Stimulated activated CD8-positive, alpha-beta memory T cell treated with anti-CD3 and anti-CD28 coated beads, Interleukin-15, amount 100 ng/mL, for 1 hour (primary cell): ENCODE data around the gene PTPRE.

Experiments
- DNase-seq: peaks from one replicate; pipeline ENCODE4 v3.0.0-alpha.2; 2020; ENCODE audit warnings: low read depth

Gene PTPRE

GRCh38 chr10:127952918-127953317 lies 46.0 kb downstream of the PTPRE start:
- no peak for DNase-seq

- no peak for DNase-seq
These were observed 47.0 kb downstream of the PTPRE start for GRCh38 chr10:127953876-127954275.

DNA sequence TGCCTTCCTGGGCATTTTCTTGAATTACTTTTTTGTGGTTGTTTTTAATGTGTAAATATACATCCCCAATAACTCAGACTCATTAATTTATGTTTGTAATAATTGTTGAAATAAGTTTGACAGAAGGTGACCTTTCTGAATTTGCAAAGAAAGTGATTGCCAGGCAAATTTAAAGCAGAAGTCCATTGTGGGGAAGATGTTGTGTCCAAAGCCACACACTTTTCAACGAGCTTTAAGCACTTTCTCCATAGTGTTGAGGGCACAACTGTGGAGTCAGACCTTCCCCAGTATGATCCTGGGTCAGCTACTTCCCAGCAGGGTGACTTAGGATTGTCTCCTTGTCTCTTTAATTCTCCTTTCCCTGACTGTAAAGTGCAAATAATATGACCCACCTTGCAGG lies 52.5 kb downstream of the PTPRE start:
- DNase-seq, result no peak

DNA sequence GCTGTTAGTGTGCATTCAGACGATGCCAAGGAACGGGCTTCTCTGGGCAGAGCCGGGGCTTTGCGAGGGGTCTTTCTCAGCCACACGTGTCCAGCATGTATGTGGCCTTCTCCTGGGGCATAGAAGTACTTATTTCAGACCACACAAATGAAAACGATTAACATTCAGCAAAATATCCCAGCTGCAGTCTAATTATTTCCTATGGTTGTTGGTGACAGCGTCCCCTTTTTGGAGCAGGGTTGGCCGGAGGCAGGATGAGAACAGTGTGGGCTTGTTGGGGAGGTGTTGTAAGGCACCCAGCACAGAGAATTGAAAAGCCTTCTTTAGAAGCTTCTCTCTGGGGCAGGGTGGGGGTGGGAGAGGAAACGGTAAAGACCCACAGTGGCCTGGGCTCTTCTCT lies 54.2 kb downstream of the PTPRE start:
- no peak for DNase-seq

- no peak for DNase-seq
These were observed 55.3 kb downstream of the PTPRE start for GRCh38 chr10:127962205-127962604.

DNA sequence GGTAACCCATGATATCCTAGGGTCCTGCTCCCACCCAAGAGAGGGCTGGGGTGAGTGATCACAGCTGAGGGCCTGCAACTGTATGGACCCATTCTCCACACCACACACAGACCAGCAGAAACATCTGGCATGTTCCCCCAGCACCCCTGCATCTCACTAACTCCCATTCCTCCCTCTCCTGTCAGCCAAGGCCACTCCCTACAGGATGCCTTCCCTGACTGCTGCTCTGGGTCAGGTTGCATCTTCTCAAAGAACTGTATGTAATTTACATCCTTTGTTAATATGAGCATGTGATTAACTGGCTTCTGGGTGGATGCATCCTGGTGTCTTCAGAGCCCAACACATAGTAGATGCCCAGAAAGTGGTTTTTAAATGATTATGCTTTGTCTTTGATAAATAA lies 56.2 kb downstream of the PTPRE start:
- no peak for DNase-seq

DNA sequence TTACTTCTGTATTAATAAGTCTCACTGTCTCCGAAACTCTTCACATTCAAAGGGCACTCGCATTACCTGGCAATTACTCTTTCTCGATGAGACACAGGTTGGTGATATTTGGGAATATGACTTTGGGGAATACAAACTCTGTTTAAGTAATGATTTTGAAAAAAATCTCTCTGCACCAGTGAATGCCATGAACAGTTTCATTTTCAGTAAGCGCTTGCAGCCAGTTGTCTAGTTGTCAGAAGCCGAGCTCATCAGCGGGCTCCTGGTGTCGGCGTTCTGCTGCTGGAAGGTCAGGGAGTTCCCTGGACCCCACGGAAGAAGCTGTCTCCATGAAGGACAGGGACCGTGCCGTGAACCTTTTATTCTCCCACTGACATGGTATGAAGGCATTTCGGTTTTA lies 57.7 kb downstream of the PTPRE start:
- no peak for DNase-seq

GRCh38 chr10:127966875-127967274 lies 60.0 kb downstream of the PTPRE start:
- no peak for DNase-seq

- no peak for DNase-seq
These were observed 61.1 kb downstream of the PTPRE start for GRCh38 chr10:127968027-127968441.

DNA sequence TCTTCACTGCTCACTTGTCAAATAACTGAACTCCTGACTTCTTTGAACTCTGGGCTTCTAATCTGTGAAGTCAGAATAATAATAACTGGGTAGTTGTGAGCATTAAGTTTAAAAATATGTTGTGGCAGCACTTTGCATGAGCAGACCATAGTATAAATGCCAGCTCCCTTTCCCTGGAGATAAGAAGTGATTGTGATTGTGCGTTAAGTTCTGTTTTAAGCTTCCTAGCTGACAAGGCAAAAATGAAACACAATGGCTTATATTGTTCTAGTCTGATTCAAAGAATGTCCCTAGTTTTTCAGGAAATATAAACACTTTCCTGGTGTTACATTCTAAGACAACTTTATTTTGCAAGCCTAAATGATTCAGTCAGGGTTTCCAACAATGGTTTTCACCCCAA lies 61.8 kb downstream of the PTPRE start:
- no peak for DNase-seq

DNA sequence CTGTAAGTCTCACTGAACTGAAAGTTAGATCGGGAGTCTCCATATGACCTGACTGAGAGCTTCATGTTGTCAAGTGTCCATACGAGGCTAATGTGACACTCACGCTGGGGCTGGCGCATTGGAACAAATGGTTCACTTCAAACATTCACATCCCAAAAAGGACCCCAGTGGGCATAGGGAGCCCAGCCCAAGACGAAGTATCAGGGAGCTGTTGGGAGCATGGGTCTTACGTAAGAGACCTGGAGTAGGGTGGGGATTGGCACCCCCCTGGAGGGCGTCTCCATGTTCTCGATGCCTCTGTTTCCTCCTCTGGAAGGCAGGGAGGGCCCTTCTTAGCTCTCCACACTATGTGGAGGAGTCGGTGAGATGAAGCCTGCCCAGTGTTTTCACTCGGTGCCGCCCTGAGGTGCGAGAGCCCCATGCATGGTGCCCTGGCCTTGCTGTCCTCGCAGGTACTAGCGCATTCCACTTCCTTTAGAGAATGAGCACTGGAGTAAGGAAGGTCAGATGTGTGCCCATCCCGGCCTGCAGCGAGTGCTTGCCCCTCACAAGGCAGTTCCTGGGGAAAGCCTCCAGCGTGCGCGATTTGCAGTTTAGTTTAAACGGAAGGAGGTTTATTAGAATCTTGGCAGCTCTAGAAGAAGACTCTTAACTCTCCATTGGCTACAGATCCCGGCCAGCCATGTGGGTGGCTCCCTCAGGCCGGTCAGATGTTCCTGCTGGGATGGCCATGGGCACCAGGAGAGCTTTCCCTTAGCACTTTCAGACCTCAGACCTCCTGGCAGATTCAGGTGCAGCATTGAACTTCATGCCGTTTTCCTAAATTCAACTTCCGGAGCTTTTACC lies 64.4 kb downstream of the PTPRE start:
- no peak for DNase-seq

- no peak for DNase-seq
These were observed 65.2 kb downstream of the PTPRE start for GRCh38 chr10:127971963-127972615.

- DNase-seq, result no peak
These were observed 66.0 kb downstream of the PTPRE start for GRCh38 chr10:127972751-127973357.

DNA sequence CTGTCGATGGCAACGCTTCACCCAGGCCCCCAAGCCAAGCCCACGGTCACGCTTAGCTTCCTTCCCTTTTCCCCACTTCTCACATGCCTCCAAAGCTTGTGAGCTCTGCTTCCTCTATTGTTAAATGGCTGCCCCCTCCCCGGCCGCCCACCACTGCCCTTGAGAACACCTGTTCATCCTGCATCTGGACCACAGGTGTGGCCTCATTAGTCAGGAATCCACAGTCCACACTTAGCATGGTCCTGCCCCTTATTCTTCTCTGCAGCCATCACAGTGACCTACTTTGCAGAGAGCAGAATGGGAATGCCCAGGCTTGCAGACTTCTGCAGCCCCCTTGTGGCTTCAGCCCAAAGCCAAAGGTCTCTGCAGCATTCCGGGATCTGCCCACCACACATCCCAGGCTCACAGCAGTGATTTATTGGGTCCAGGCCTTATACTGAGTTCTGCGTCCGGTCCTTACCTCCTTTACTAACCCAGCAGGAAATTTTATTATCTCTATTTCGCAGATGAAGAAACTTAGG lies 66.9 kb downstream of the PTPRE start:
- DNase-seq, result no peak

DNA sequence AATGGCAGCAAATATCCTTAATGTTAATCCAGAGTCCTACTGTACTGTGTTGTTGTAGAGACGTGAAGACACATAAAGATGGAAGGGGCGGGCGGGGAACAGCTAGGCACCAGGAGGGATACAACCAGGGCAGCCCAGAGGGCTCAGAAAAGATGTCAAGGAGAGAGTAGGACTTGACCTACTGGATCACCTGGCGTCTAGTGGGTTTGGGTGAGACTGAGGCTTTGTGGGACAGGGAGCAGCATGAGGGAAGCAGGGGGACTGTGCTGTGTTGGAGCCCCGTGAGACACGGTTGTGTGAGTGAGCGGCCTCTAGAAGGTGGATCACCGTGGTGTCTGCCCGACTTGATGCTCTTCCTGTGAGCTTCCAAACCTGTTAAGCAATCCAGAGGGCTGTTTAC lies 68.0 kb downstream of the PTPRE start:
- DNase-seq, result no peak

DNA sequence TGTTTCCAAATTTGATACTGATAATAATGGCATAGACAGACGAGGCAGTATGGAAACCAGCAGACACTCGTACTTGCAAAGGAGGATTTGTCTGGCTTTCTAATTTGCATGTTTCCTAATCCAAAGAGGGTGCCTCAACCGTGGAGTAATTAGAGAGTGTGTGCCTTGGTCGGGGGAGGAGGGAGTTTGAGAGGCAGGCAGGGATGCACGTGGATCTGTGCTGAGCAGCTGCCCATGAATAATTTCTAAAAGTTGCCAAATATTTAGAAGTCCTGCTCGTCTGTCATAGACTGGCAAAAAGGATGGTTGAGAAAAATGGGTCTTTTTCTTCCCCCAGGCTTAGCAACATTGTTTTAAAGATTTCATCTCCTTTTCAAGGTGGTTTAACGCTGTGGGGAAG lies 69.4 kb downstream of the PTPRE start:
- no peak for DNase-seq

- DNase-seq, result no peak
These were observed 69.9 kb downstream of the PTPRE start for GRCh38 chr10:127976701-127977356.

GRCh38 chr10:127977357-127978009 lies 70.6 kb downstream of the PTPRE start:
- DNase-seq, result no peak

DNA sequence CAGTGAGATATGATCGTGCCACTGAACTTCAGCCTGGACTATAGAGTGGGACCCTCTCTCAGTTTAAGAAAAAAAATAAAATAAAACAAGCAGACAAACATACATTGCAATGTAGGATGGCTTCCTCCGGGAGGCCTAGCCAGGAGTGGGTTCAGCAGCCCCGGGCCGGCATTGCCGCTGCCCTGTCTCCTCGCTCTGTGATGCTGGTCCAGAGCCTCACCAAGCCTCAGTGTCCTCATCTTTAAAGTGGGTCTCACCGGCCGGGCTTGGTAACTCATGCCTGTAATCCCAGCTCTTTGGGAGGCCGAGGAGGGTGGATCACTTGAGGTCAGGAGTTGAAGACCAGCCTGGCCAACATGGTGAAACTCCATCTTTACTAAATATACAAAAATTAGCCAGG lies 71.6 kb downstream of the PTPRE start:
- DNase-seq, result no peak

- DNase-seq, result no peak
These were observed 72.1 kb downstream of the PTPRE start for GRCh38 chr10:127979045-127979444.

DNA sequence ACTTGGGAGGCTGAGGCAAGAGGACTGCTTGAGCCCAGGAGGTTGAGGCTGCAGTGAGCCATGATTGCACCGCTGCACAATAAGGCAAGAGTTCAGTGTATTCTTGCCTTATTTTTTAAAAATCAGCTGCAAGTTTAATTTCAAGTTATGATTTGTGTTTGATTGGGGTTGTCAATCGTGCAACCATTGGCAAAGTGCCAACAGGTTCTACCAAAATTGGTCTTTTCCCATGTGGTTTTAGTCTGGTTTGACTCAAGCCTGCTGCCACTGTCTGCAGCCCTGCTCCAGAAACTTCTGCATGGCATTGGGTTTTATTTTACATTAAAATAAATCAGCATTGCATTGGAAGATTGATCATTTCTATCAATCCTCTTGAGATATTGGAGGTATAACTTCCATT lies 72.7 kb downstream of the PTPRE start:
- no peak for DNase-seq

- no peak for DNase-seq
These were observed 74.0 kb downstream of the PTPRE start for GRCh38 chr10:127980898-127981297.
